Activated T-helper 1 cell treated with anti-CD3 and anti-CD28 coated beads, Interleukin-12 subunit alpha, Interleukin-12 subunit beta, Interleukin-2, Interleukin-4 antibody, amounts not matched to agents 30 ng/mL and 10 ng/mL and 1 ng/mL, durations not matched to agents 14 hours and 24 hours and 36 hours (primary cell): ENCODE data around the gene MED6. TPM values are rescaled to one million over a fixed set of nuclear protein-coding genes. Genes with fewer than 3 reads are reported as not detected.

Experiments used
- DNase-seq: peaks from one replicate; pipeline ENCODE4 v3.0.0; 2021; ENCODE audit warnings: low spot score
- H3K27ac Mint-ChIP-seq: one replicate; pipeline ENCODE4 v1.8.0; 2021; ENCODE audit warnings: mild to moderate bottlenecking, mixed read lengths
- H3K27me3 Mint-ChIP-seq: one replicate; pipeline ENCODE4 v1.8.0; 2022; ENCODE audit warnings: mild to moderate bottlenecking, moderate library complexity, mixed read lengths; ENCODE audit not compliant: insufficient read depth
- H3K36me3 Mint-ChIP-seq: one replicate; pipeline ENCODE4 v1.8.0; 2021; ENCODE audit warnings: low read depth, mixed read lengths
- H3K4me1 Mint-ChIP-seq: one replicate; pipeline ENCODE4 v1.8.0; 2021; ENCODE audit warnings: low read depth, mixed read lengths
- H3K4me3 Mint-ChIP-seq: one replicate; pipeline ENCODE4 v1.8.0; 2021; ENCODE audit warnings: mild to moderate bottlenecking, moderate library complexity, mixed read lengths
- H3K9me3 Mint-ChIP-seq: one replicate; pipeline ENCODE4 v1.8.0; 2021; ENCODE audit warnings: mixed read lengths
- intact Hi-C: fragments of 100-400 bp; cut with micrococcal nuclease; formaldehyde crosslinking; loops from one replicate; pipeline ENCODE4 v1.15.1; 2024
- total RNA-seq: library from RNA; stranded (reverse); gene quantifications from 2 replicates; pipeline ENCODE4 v1.2.3, GENCODE V29; 2022

The MED6 gene
- total RNA-seq, 1 donor from 2014 or later, result 59.3 TPM

DNA sequence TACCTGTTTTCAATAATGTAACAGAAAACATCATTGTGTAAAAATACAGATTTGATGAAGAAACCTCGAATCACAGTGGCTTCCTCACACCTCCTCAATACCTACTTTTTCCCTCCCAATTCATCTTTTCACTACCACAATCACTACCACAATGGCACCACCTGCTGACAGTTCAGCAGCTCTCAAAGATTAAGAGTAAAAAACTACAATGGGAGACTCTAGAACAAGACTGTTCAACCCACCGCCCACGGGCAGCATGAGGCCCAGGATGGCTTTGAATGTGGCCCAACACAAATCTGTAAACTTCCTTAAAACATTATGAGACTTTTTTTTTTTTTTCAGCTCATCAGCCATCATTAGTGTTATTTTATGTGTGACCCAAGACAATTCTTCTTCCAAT, 15.2 kb downstream of the MED6 start:
- intact Hi-C loops, result loop anchor here (10.0 kb wide), 1 partner anchor 770 kb away; no protein-coding TSS in a partner anchor
- peaks cover 50% of the 10 kb centered on the region for H3K36me3 Mint-ChIP-seq

DNA sequence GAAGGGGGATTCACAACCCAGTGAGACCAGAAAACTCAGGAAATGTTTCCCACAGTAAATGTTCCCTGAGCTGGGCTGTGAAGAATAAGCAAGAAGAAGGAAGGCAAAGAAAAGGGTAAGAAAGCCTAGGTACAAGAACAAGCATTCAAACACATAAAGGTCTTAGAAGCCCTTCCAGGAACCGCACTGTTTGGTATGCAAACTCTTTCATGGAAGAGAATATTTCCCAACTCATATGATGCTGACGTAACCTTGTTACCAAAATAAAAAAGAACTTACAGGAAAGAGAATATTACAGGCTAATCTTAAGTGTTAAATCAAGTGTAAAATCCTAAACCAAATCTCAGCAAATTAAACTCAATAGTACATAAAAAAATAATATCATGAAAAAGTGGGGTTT, 23.6 kb downstream of the MED6 start:
- no peak overlapping the region for H3K4me3 Mint-ChIP-seq
- intact Hi-C loops, result no loop called here
- no peak for DNase-seq
- H3K27me3 Mint-ChIP-seq, result no peaks in the 10 kb centered on the region
- H3K27ac Mint-ChIP-seq, result no peak overlapping the region
- peaks cover 17% of the 10 kb centered on the region for H3K9me3 Mint-ChIP-seq
- H3K36me3 Mint-ChIP-seq, result peaks cover 33% of the 10 kb centered on the region
- no peaks in the 10 kb centered on the region for H3K4me1 Mint-ChIP-seq

More for the DNA sequence above, 15.2 kb downstream of the MED6 start:
- H3K9me3 Mint-ChIP-seq, result no peaks in the 10 kb centered on the region
- peaks cover 7% of the 10 kb centered on the region for H3K4me1 Mint-ChIP-seq
- H3K27ac Mint-ChIP-seq, result no peak overlapping the region
- H3K27me3 Mint-ChIP-seq, result no peaks in the 10 kb centered on the region
- H3K4me3 Mint-ChIP-seq, result no peak overlapping the region
- DNase-seq, result no peak

DNA sequence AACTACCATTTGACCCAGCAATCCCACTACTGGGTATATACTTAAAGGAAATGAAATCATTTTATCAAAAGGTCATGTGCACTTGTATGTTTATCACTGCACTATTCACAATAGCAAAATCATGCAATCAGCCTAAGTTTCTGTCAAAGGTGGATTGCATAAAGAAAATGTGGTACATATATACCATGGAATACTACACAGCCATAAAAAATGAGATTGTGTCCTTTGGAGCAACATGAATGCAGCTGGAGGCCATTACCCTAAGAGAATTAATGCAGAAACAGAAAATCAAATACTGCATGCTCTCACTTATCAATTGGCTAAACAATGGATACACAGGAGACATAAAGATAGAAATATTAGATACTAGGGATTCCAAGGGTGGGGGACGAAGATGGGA, 27.4 kb downstream of the MED6 start:
- no peak for DNase-seq
- no peak overlapping the region for H3K27ac Mint-ChIP-seq
- H3K9me3 Mint-ChIP-seq, result peaks cover 24% of the 10 kb centered on the region
- peaks cover 23% of the 10 kb centered on the region for H3K36me3 Mint-ChIP-seq
- no peaks in the 10 kb centered on the region for H3K27me3 Mint-ChIP-seq
- H3K4me1 Mint-ChIP-seq, result no peaks in the 10 kb centered on the region
- H3K4me3 Mint-ChIP-seq, result no peak overlapping the region
- intact Hi-C loops, result no loop called here

DNA sequence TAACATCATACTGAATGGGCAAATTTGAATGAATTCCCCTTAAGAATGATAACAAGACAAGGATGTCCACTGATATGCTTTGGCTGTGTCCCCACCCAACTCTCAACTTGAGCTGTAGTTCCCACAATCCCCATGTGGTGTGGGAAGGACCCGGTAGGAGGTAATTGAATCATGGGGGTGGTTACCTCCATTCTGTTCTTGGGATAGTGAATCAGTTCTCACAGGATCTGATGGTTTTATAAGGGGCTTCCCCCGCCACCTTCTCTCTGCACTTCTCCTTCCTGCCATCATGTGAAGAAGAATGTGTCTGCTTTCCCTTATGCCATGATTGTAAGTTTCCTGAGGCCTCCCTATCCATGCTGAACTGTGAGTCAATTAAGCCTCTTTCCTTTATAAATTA, 29.3 kb downstream of the MED6 start:
- H3K4me3 Mint-ChIP-seq, result no peak overlapping the region

DNA sequence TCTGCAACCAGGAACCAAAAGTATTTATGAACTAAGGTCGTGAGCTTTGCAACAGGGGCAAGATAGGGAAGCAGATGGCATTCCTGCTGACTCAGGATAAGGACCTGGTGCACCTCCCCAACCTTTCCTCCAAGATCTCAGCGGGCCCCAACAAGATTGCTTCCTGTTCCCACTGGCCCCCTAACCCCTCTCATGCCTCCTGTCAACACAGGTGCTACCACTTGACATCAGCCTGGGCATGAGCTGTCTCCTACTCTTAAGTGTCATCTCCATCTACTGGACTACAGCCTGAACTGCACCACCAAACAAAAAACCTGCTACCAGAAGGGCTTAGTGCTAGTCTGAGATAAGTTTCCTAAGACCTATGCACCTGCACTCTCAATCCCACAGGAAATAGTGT, 32.7 kb downstream of the MED6 start:
- H3K9me3 Mint-ChIP-seq, result peaks cover 38% of the 10 kb centered on the region
- no peaks in the 10 kb centered on the region for H3K4me1 Mint-ChIP-seq
- no peak overlapping the region for H3K4me3 Mint-ChIP-seq
- no peak for DNase-seq
- peaks cover 41% of the 10 kb centered on the region for H3K36me3 Mint-ChIP-seq
- H3K27ac Mint-ChIP-seq, result no peak overlapping the region
- intact Hi-C loops, result loop anchor here (2.0 to 10.0 kb wide), 2 partner anchors 213 to 481 kb away; partner anchors contain the start of gene COX16
- H3K27me3 Mint-ChIP-seq, result no peaks in the 10 kb centered on the region

More for the DNA sequence above, 29.3 kb downstream of the MED6 start:
- intact Hi-C loops, result no loop called here
- Mint-ChIP-seq H3K9me3 (peaks cover 28% of the 10 kb centered on the region), H3K4me1 (no peaks in the 10 kb centered on the region), H3K36me3 (peaks cover 27% of the 10 kb centered on the region), H3K27me3 (no peaks in the 10 kb centered on the region), H3K27ac (no peak overlapping the region)
- no peak for DNase-seq

DNA sequence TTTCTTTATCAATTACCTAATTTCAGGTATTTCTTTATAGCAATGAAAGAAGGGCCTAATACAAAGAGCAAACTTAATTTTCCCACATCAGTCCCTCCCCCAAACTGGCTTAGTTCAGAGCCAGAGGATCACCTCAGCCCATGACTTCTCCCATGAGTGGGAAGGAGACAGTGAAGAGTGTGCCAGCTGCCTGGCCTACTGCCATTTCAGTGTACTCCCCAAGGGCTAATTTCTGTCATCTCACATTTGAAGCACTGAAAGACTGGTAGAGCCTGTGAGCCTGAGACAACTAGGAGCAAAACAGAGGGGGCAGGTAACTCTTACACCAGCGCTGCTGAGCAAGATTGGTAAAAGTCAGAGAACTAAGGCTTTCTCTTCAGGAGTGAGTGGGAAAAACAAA, 36.6 kb downstream of the MED6 start:
- Mint-ChIP-seq H3K9me3 (peaks cover 42% of the 10 kb centered on the region), H3K4me1 (no peaks in the 10 kb centered on the region), H3K4me3 (no peak overlapping the region), H3K27ac (no peak overlapping the region), H3K27me3 (no peaks in the 10 kb centered on the region), H3K36me3 (peaks cover 45% of the 10 kb centered on the region)
- intact Hi-C loops, result loop anchor here (10.0 kb wide), 1 partner anchor 209 kb away; the partner anchor contains the start of gene COX16
- DNase-seq, result no peak

DNA sequence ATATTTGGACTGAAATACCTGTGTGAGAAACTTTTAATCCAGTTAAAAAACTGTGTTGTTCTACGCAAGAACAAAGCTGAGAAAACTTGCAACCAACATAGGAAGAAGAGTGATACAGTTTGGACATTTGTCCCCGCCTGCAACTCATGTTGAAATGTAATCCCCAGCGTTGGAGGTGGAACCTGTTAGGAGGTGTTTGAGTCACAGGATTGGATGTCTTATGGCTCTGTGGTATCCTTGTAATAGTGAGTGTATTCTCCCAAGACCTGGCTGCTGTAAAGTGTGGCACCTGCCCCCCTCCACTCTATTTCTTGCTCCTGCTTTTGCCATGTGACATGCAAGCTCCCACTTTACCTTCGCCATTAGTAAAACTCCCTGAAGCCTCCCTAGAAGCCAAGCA, 37.0 kb downstream of the MED6 start:
- Mint-ChIP-seq H3K9me3 (peaks cover 42% of the 10 kb centered on the region), H3K27me3 (no peaks in the 10 kb centered on the region), H3K36me3 (peaks cover 45% of the 10 kb centered on the region), H3K27ac (no peak overlapping the region), H3K4me3 (no peak overlapping the region), H3K4me1 (no peaks in the 10 kb centered on the region)
- intact Hi-C loops, result loop anchor here (10.0 kb wide), 1 partner anchor 209 kb away; the partner anchor contains the start of gene COX16
- no peak for DNase-seq

DNA sequence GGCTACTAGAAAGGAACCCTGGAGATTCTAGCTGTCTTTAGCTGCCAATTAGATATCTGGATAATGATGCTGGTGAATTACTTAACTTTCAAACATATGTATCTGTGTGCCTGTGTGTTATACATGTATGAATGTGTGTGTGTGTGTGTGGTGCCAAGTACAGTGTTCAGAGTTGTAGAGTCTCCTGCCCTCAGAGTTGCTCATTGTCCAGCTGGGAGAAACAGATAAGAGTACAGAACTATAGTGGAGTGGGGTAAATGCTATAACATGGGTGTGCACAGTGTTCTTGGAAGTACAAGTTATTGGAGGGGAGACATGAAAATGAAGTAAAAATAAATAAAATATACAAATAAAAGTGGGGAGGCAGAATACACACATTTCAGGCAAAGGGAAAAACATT, 42.1 kb downstream of the MED6 start:
- no peaks in the 10 kb centered on the region for H3K4me1 Mint-ChIP-seq
- H3K9me3 Mint-ChIP-seq, result peaks cover 25% of the 10 kb centered on the region
- no peaks in the 10 kb centered on the region for H3K27me3 Mint-ChIP-seq
- no peak overlapping the region for H3K27ac Mint-ChIP-seq
- peaks cover 23% of the 10 kb centered on the region for H3K36me3 Mint-ChIP-seq
- no peak overlapping the region for H3K4me3 Mint-ChIP-seq
- no peak for DNase-seq
- intact Hi-C loops, result no loop called here

DNA sequence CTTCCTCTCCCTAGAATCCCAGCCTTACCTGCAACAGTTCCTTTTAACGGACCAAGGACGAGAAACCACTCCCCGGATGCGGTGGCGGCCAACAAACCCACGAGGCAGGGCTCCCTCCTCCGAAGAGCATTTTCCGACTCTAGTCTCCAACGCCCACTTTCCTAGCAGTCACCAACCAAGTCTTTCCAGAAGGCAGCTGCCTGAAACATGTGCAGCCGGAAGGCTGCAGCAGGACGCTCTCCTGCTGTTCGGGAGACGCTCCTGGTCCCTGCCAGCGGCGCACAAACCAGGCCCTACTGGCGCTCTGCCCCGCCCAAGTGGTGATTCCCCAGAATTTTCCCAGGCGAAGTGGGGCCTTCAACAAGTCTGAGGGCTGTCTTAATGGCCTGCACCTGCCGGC, 44.6 kb downstream of the MED6 start:
- no peak for DNase-seq
- intact Hi-C loops, result no loop called here
- Mint-ChIP-seq H3K4me3 (no peak overlapping the region), H3K27ac (no peak overlapping the region), H3K9me3 (peaks cover 3% of the 10 kb centered on the region), H3K4me1 (no peaks in the 10 kb centered on the region), H3K27me3 (no peaks in the 10 kb centered on the region), H3K36me3 (peaks cover 7% of the 10 kb centered on the region)

DNA sequence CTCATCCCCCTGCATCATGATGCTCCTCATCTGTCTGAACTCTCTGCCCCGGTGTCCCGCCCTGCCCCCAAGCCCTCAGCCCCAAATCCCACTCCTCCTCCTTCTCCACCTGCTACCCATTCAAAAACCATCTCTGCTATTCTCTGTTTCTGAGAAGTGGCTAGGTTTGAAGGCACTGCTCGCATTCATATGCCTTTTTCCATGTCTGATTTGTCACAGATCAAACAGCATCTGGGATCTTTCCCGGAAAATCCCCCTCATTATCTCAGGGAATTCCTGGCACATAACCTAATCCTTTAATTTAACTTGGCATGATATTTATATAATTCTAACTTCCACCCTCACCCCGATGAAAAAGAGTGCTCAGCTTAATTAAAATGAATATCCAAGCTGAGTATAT, 62.4 kb downstream of the MED6 start:
- H3K27ac Mint-ChIP-seq, result no peak overlapping the region
- H3K27me3 Mint-ChIP-seq, result no peaks in the 10 kb centered on the region
- H3K9me3 Mint-ChIP-seq, result peaks cover 6% of the 10 kb centered on the region
- no peak for DNase-seq
- intact Hi-C loops, result no loop called here
- H3K36me3 Mint-ChIP-seq, result peaks cover 4% of the 10 kb centered on the region
- H3K4me1 Mint-ChIP-seq, result peaks cover 19% of the 10 kb centered on the region
- H3K4me3 Mint-ChIP-seq, result no peak overlapping the region

DNA sequence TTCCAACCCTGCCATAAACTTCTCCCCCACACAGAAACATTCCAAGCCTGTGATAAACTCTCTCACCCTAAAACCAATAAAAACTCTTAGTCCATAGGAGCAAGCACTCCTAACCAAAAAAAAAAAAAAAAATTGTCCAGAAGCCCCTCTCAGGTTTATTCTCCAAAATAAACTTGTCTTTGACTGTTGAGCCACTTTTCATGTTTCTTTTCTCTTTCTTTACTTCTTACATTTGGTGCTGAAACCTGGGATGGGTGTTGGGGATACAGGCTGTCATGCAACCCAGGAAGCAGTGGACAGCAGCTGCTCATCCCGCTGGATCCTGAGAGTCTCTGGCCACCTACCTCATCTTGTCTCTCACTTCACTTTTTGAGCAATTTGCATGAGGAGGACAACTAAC, 63.6 kb downstream of the MED6 start:
- H3K9me3 Mint-ChIP-seq, result peaks cover 14% of the 10 kb centered on the region
- no peak overlapping the region for H3K27ac Mint-ChIP-seq
- H3K4me1 Mint-ChIP-seq, result peaks cover 19% of the 10 kb centered on the region
- no peak overlapping the region for H3K4me3 Mint-ChIP-seq
- intact Hi-C loops, result no loop called here
- no peaks in the 10 kb centered on the region for H3K27me3 Mint-ChIP-seq
- peaks cover 4% of the 10 kb centered on the region for H3K36me3 Mint-ChIP-seq
- DNase-seq, result no peak

DNA sequence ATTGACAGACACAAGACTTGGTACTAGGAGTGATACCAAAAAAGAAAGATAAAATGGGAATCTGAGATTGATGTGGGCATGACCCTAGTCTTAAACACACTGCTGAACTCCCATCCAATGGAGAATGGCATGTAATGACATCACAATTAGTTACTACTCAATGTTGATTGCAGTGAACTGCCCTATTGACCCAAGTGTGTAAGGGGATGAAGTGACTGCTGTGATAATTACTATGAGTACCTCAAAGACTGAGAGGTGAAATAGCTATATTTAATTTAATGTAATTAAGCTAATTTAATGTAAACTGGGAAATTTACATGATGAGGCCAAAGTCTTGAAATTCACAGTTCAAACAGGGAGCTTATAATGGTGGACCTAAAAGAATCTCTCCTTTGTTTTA, 65.6 kb downstream of the MED6 start, which contains the start of gene ADAM20:
ADAM20 (minus strand) TSS at position 101 of the 400 bp plus-strand sequence. CDS start 10,247 bp downstream, outside the sequence.
- peaks cover 4% of the 10 kb centered on the region for H3K36me3 Mint-ChIP-seq
- no peak within 1 kb of the TSS for H3K4me3 Mint-ChIP-seq
- H3K27ac Mint-ChIP-seq, result no peak within 1 kb of the TSS
- intact Hi-C loops, result no loop called here
- H3K27me3 Mint-ChIP-seq, result no peaks in the 10 kb centered on the region
- H3K4me1 Mint-ChIP-seq, result peaks cover 14% of the 10 kb centered on the region
- peaks cover 14% of the 10 kb centered on the region for H3K9me3 Mint-ChIP-seq
- DNase-seq, result no peak
